ENCODE results near the gene CA12.

GRCh38 chr15:63339836-63340235 lies 41.8 kb downstream of the CA12 start:
- TF ChIP-seq ERF (CRISPR knock-in tag; IDR thresholded peaks at IDR 0.05) (no peak), MTF1 (CRISPR knock-in tag; IDR thresholded peaks at IDR 0.05; ENCODE audit: borderline replicate concordance) (no peak), POLR2A (conservative IDR thresholded peaks at IDR 0.05) (no peak), JUNB (CRISPR knock-in tag; conservative IDR thresholded peaks at IDR 0.05) (no peak), CTCF (IDR thresholded peaks at IDR 0.05 in 2 of 3, conservative IDR thresholded peaks at IDR 0.05 in 1 of 3; ENCODE audit: insufficient read depth in 2 of 3, low read depth in 1 of 3, low read length in 3 of 3) (no peak)
